ENCODE results near the gene CTDSP1. TPM values are rescaled to one million over a fixed set of nuclear protein-coding genes. Genes with fewer than 3 reads are reported as not detected.

CTDSP1 gene
- polyA plus RNA-seq, 1 donor from 2014 or later, result 0.97 TPM

- H3K27ac ChIP-seq (ENCODE audit: low read length), result no peak overlapping the region
These were observed 32.1 kb upstream of the CTDSP1 start for GRCh38 chr2:218367415-218368149.

GRCh38 chr2:218368150-218368528, 31.5 kb upstream of the CTDSP1 start:
- TF ChIP-seq EZH2 (IDR thresholded peaks at IDR 0.05; ENCODE audit: borderline replicate concordance, insufficient read depth, low read length, poor library complexity, severe bottlenecking) (no peak), MXI1 (conservative IDR thresholded peaks at IDR 0.05; ENCODE audit: poor library complexity, severe bottlenecking) (no peak), POLR2AphosphoS5 (IDR thresholded peaks at IDR 0.05) (no peak)
- no peak overlapping the region for H3K27ac ChIP-seq (ENCODE audit: low read length)

More at GRCh38 chr2:218367415-218368149, 32.1 kb upstream of the CTDSP1 start:
- Histone ChIP-seq H3K79me2 (replicated peaks; ENCODE audit: insufficient read depth, low read length) (no peaks in the 10 kb centered on the region), H3K4me3 (ENCODE audit: low read length) (no peak overlapping the region), H4K20me1 (ENCODE audit: insufficient read depth) (no peaks in the 10 kb centered on the region), H3K9me3 (ENCODE audit: low read length) (no peaks in the 10 kb centered on the region), H3K9ac (ENCODE audit: low read length) (no peak overlapping the region), H2AFZ (ENCODE audit: low read depth, low read length) (no peak overlapping the region), H3K9me2 (ENCODE audit: insufficient read depth, low read length) (no peaks in the 10 kb centered on the region), H3K36me3 (ENCODE audit: insufficient read depth, low read length) (no peaks in the 10 kb centered on the region), H3K27me3 (ENCODE audit: insufficient read depth, low read depth, low read length) (peaks cover 9% of the 10 kb centered on the region), H3F3A (ENCODE audit: insufficient read depth, low read length, poor library complexity, severe bottlenecking) (no peaks in the 10 kb centered on the region), H3K4me2 (ENCODE audit: low read length) (no peak overlapping the region)
- TF ChIP-seq EP300 (conservative IDR thresholded peaks at IDR 0.05; ENCODE audit: poor library complexity, severe bottlenecking) (no peak), CTCF (IDR thresholded peaks at IDR 0.05; ENCODE audit: poor library complexity, severe bottlenecking) (no peak), REST (IDR thresholded peaks at IDR 0.05; ENCODE audit: borderline replicate concordance) (no peak), RAD21 (conservative IDR thresholded peaks at IDR 0.05) (no peak), MXI1 (conservative IDR thresholded peaks at IDR 0.05; ENCODE audit: poor library complexity, severe bottlenecking) (no peak), TAF1 (IDR thresholded peaks at IDR 0.05; ENCODE audit: low read depth) (no peak), SMC3 (conservative IDR thresholded peaks at IDR 0.05; ENCODE audit: poor library complexity) (no peak)

More at GRCh38 chr2:218368150-218368528, 31.5 kb upstream of the CTDSP1 start:
- H3K4me3 ChIP-seq (ENCODE audit: low read length), result no peak overlapping the region
- no peaks in the 10 kb centered on the region for H3K9me2 ChIP-seq (ENCODE audit: insufficient read depth, low read length)
- no peak overlapping the region for H3K9ac ChIP-seq (ENCODE audit: low read length)
- H3K27me3 ChIP-seq (ENCODE audit: insufficient read depth, low read depth, low read length), result peaks cover 9% of the 10 kb centered on the region
- H4K20me1 ChIP-seq (ENCODE audit: insufficient read depth), result no peaks in the 10 kb centered on the region
- H3K4me2 ChIP-seq (ENCODE audit: low read length), result no peak overlapping the region
- no peaks in the 10 kb centered on the region for H3F3A ChIP-seq (ENCODE audit: insufficient read depth, low read length, poor library complexity, severe bottlenecking)
- no peaks in the 10 kb centered on the region for H3K79me2 ChIP-seq (replicated peaks; ENCODE audit: insufficient read depth, low read length)
- H2AFZ ChIP-seq (ENCODE audit: low read depth, low read length), result no peak overlapping the region
- H3K9me3 ChIP-seq (ENCODE audit: low read length), result no peaks in the 10 kb centered on the region
- H3K36me3 ChIP-seq (ENCODE audit: insufficient read depth, low read length), result no peaks in the 10 kb centered on the region
